Activated CD8-positive, alpha-beta T cell treated with anti-CD3 and anti-CD28 coated beads for 36 hours (primary cell): ENCODE results near the gene DHRS13. TPM values are rescaled to one million over a fixed set of nuclear protein-coding genes. Genes with fewer than 3 reads are reported as not detected.

Experiments used
- ATAC-seq: fragments of 200-7000 bp; cut with Tn5 transposase; one replicate; pipeline ENCODE4 v1.10.0; 2021; ENCODE audit warnings: mild to moderate bottlenecking, moderate library complexity
- CTCF ChIA-PET: fragments of 350-600 bp; sonication (Branson Sonifier 250); formaldehyde crosslinking; loops from one replicate; lab custom pipeline; 2021; ENCODE audit warnings: antibody characterized with exemption; lab: Charles Lee
- POLR2A ChIA-PET: fragments of 350-600 bp; sonication (Branson Sonifier 250); formaldehyde crosslinking; loops from one replicate; lab custom pipeline; 2021; ENCODE audit warnings: antibody characterized with exemption; lab: Charles Lee
- DNase-seq: peaks from one replicate; pipeline ENCODE4 v3.0.0-alpha.2; 2020
- H3K27ac Mint-ChIP-seq: one replicate; pipeline ENCODE4 v1.8.0; 2021; ENCODE audit warnings: mild to moderate bottlenecking, mixed read lengths
- H3K27me3 Mint-ChIP-seq: one replicate; pipeline ENCODE4 v1.8.0; 2021; ENCODE audit warnings: mixed read lengths
- H3K36me3 Mint-ChIP-seq: one replicate; pipeline ENCODE4 v1.8.0; 2021; ENCODE audit warnings: low read depth, mixed read lengths
- H3K4me1 Mint-ChIP-seq: one replicate; pipeline ENCODE4 v1.8.0; 2021; ENCODE audit warnings: low read depth, mixed read lengths
- H3K4me3 Mint-ChIP-seq: one replicate; pipeline ENCODE4 v1.8.0; 2021; ENCODE audit warnings: mild to moderate bottlenecking, moderate library complexity, mixed read lengths
- H3K9me3 Mint-ChIP-seq: one replicate; pipeline ENCODE4 v1.8.0; 2021; ENCODE audit warnings: mixed read lengths
- intact Hi-C: fragments of 100-400 bp; cut with micrococcal nuclease; formaldehyde crosslinking; loops from one replicate; pipeline ENCODE4 v1.10.0; 2022
- total RNA-seq, 2 experiments: library from RNA; stranded (reverse); gene quantifications; one replicate each; pipeline ENCODE4 v1.2.3, GENCODE V29; 2021
- TF ChIP-seq, protein P1 (sequence below): fragments of 200-600 bp; IDR thresholded peaks from one replicate; pipeline ENCODE4 v1.8.0; 2022; ENCODE audit warnings: antibody characterized with exemption, mild to moderate bottlenecking

The DHRS13 gene
- total RNA-seq, 2 experiments from 2014 or later = 37.3 to 38.2 TPM

DNA sequence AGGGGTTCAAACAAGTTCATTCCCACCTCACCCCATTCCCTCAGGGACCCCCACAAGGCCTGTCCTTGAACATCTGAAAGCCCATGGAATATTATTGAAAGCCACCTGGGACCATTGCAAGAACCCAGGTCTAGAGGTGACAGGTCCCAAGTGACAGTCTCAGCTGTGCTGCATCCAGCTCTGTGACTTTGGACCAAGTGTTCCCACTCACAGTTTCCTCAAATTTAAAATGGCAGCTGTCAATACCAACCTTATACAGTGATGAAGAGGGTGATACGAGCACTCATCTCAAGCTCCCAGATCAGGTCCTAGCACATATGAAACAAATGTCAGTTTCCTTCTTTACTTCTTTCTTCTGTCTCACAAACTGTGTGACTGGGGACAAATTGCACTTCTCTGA lies 38.9 kb downstream of the DHRS13 start:
- ChIA-PET CTCF (interaction anchor here (1.1 to 1.5 kb wide), 3 partner anchors 14 to 100 kb away, joined by 3 to 7 read pairs (median 4); no protein-coding TSS in a partner anchor), POLR2A (no interaction called here)
- no peaks in the 10 kb centered on the region for H3K4me1 Mint-ChIP-seq
- no peak for DNase-seq
- no peaks in the 10 kb centered on the region for H3K27me3 Mint-ChIP-seq
- TF ChIP-seq, protein P1, sequence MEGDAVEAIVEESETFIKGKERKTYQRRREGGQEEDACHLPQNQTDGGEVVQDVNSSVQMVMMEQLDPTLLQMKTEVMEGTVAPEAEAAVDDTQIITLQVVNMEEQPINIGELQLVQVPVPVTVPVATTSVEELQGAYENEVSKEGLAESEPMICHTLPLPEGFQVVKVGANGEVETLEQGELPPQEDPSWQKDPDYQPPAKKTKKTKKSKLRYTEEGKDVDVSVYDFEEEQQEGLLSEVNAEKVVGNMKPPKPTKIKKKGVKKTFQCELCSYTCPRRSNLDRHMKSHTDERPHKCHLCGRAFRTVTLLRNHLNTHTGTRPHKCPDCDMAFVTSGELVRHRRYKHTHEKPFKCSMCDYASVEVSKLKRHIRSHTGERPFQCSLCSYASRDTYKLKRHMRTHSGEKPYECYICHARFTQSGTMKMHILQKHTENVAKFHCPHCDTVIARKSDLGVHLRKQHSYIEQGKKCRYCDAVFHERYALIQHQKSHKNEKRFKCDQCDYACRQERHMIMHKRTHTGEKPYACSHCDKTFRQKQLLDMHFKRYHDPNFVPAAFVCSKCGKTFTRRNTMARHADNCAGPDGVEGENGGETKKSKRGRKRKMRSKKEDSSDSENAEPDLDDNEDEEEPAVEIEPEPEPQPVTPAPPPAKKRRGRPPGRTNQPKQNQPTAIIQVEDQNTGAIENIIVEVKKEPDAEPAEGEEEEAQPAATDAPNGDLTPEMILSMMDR = no peak
- peaks cover 7% of the 10 kb centered on the region for H3K36me3 Mint-ChIP-seq
- no peak overlapping the region for H3K27ac Mint-ChIP-seq
- intact Hi-C loops = no loop called here
- no peak for ATAC-seq
- no peaks in the 10 kb centered on the region for H3K9me3 Mint-ChIP-seq
- H3K4me3 Mint-ChIP-seq = no peak overlapping the region

DNA sequence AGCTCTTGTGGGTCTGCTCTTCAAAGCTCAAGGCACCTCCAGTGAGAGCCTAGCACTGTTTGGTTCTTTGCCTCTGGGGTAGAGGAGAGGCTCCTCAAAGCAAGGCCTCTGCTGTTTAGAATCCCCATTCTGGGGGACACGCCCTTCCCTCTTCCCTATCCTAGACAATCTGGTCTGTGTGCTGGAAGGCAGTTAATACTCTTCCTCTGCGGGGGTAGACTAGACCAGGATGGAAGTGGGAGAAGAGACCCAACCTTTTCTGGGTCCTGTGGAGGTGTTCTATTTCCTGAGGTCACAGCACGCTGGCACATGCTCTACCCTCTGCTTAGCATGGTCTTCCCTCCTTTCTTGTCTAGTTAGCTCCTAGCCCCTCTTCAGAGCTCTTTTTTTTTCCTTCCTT lies 40.3 kb downstream of the DHRS13 start:
- H3K9me3 Mint-ChIP-seq = no peaks in the 10 kb centered on the region

DNA sequence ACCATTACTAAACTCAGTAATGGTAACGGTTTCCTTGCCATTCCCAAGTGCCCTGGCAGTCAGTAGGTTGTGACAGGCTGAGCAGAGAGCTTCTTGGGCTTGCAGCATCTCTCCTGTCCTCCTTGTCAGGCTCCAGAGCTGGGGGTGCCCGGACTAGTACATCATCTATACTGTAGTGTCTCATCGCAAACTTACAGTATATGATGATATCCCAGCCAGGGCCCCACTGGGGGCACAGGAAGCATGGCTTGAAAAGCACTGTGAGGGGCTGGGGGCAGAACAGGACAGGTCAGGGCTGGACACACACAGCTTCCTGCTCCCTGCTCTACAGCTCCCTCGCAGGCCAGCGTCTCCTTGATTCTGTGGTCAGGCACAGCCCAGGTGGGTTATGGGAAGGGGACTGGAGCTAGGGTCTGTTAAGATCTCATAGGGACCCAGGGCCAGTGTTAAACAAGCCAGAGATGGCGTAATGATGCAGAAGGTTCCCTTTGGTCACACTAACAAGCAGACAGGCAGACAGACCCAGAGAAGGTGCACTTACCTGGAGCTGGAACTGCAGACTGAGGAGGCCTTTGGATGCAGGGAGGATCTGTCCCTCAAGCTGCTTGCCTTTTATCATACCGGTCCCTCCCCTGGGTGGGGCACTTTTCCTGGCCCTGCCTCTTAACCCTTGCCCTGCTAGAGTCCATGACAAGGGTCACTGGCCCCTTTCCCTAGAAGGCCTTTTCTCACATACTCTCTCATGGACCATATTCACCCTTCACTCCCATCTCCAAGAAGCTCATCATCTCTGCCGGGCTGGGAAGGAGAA lies 41.3 kb downstream of the DHRS13 start:
- intact Hi-C loops = no loop called here
- ChIA-PET CTCF (interaction anchor here (0.7 to 1.4 kb wide), 3 partner anchors 9 to 98 kb away, joined by 3 to 12 read pairs (median 3); no protein-coding TSS in a partner anchor), POLR2A (interaction anchor here (0.7 to 3.0 kb wide), 2 partner anchors 10 to 20 kb away, joined by 3 to 18 read pairs; no protein-coding TSS in a partner anchor)
- peaks cover 15% of the 10 kb centered on the region for H3K4me1 Mint-ChIP-seq
- ATAC-seq (no peak), DNase-seq (no peak)
- no peaks in the 10 kb centered on the region for H3K27me3 Mint-ChIP-seq
- H3K4me3 Mint-ChIP-seq = no peak overlapping the region
- TF ChIP-seq, protein P1 = no peak
- peaks cover 18% of the 10 kb centered on the region for H3K36me3 Mint-ChIP-seq
- no peak overlapping the region for H3K27ac Mint-ChIP-seq
- no peaks in the 10 kb centered on the region for H3K9me3 Mint-ChIP-seq

More for the DNA sequence above, 40.3 kb downstream of the DHRS13 start:
- no peaks in the 10 kb centered on the region for H3K27me3 Mint-ChIP-seq
- ChIA-PET POLR2A (interaction anchor here (3.0 kb wide), 1 partner anchor 9 kb away, joined by 18 read pairs; no protein-coding TSS in a partner anchor), CTCF (interaction anchor here (1.4 kb wide), 1 partner anchor 99 kb away, joined by 12 read pairs; no protein-coding TSS in a partner anchor)
- TF ChIP-seq, protein P1 = no peak
- peaks cover 16% of the 10 kb centered on the region for H3K36me3 Mint-ChIP-seq
- ATAC-seq = no peak
- H3K27ac Mint-ChIP-seq = no peak overlapping the region
- H3K4me3 Mint-ChIP-seq = no peak overlapping the region
- DNase-seq = no peak
- H3K4me1 Mint-ChIP-seq = peaks cover 9% of the 10 kb centered on the region
- intact Hi-C loops = no loop called here

DNA sequence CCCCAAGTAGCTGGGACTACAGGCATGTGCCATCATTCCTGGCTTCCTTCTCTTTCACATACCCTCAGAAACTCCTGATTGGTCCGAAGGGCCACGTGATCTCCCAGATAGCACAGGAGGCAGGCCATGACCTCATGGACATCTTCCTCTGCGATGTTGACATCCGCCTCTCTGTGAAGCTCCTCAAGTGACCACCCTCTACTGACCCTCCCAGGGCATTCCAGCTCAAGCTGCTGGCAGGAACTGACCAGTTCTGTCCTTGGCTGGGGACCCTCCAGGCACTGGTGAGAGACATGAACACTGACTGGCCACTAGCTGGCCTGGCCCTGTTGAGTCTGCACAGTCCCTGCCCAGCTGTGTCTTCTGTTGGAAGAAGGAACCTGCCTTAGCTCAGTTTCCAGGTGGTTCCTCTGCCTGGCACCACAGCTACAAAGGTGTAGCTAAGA lies 42.5 kb downstream of the DHRS13 start:
- H3K9me3 Mint-ChIP-seq = no peaks in the 10 kb centered on the region
- H3K36me3 Mint-ChIP-seq = peaks cover 18% of the 10 kb centered on the region
- no peaks in the 10 kb centered on the region for H3K27me3 Mint-ChIP-seq
- H3K4me3 Mint-ChIP-seq = no peak overlapping the region
- intact Hi-C loops = no loop called here
- DNase-seq (no peak), ATAC-seq (no peak)
- H3K4me1 Mint-ChIP-seq = peaks cover 24% of the 10 kb centered on the region
- H3K27ac Mint-ChIP-seq = no peak overlapping the region
- TF ChIP-seq, protein P1 = no peak
- ChIA-PET CTCF (interaction anchor here (0.8 to 3.0 kb wide), 3 partner anchors 12 to 134 kb away, joined by 3 to 12 read pairs (median 6); partner anchors contain the start of gene TLCD1), POLR2A (interaction anchor here (0.6 to 3.0 kb wide), 3 partner anchors 11 to 41 kb away, joined by 3 to 18 read pairs (median 4); no protein-coding TSS in a partner anchor)
